ENCODE measurements around the gene CNTN4.

CNTN4 gene

GRCh38 chr3:2645001-2645400 is 546.3 kb downstream of the CNTN4 start:
- H3K4me2 ChIP-seq (ENCODE audit: insufficient read depth, low read length, poor library complexity, severe bottlenecking) = no peak overlapping the region
- H2BK120ac ChIP-seq (ENCODE audit: low read depth, low read length) = no peak overlapping the region
- no peaks in the 10 kb centered on the region for H3K27me3 ChIP-seq (ENCODE audit: control insufficient read depth in 3 of 3, insufficient read depth in 3 of 3, low read depth in 1 of 3, low read length in 3 of 3)
- H3K79me1 ChIP-seq (ENCODE audit: low read depth, low read length) = no peaks in the 10 kb centered on the region
- no peak for DNase-seq (ENCODE audit: low spot score)
- H3K14ac ChIP-seq (ENCODE audit: low read length) = no peak overlapping the region
- no peak overlapping the region for H4K91ac ChIP-seq (ENCODE audit: low read depth, low read length, poor library complexity)
- no peak overlapping the region for H3K23ac ChIP-seq (ENCODE audit: low read depth, low read length, poor library complexity)
- H2BK12ac ChIP-seq (ENCODE audit: low read length) = no peak overlapping the region
- no peak overlapping the region for H2BK5ac ChIP-seq (ENCODE audit: low read length)
- no peak overlapping the region for H3K4ac ChIP-seq (ENCODE audit: low read length)
- no peaks in the 10 kb centered on the region for H3K4me1 ChIP-seq (ENCODE audit: control insufficient read depth in 2 of 2, insufficient read depth in 1 of 2, low read depth in 1 of 2, low read length in 2 of 2)
- no peak overlapping the region for H2AFZ ChIP-seq (ENCODE audit: low read length)
- no peak overlapping the region for H3K18ac ChIP-seq (ENCODE audit: low read length)
- no peak overlapping the region for H2AK5ac ChIP-seq (ENCODE audit: low read depth, low read length)
- H3K4me3 ChIP-seq (ENCODE audit: low read length in 2 of 2) = no peak overlapping the region
- WGBS, 2 donors (ENCODE audit: extremely low coverage in 2 of 2, insufficient read length in 2 of 2, insufficient replicate concordance in 1 of 2) = no CpG with 5 or more reads among the region's 2 CpGs
- H3K27ac ChIP-seq (replicated peaks; ENCODE audit: low read length) = no peak overlapping the region
- no peak overlapping the region for H4K8ac ChIP-seq (ENCODE audit: low read depth, low read length)
- H3K9ac ChIP-seq (ENCODE audit: low read depth, low read length, poor library complexity) = no peak overlapping the region
- H2BK15ac ChIP-seq (ENCODE audit: low read length) = no peak overlapping the region
- H3K36me3 ChIP-seq (replicated peaks in 1 of 2; ENCODE audit: control insufficient read depth in 2 of 2, insufficient read depth in 2 of 2, low read length in 2 of 2) = no peaks in the 10 kb centered on the region
- no peaks in the 10 kb centered on the region for H3K9me3 ChIP-seq (replicated peaks in 1 of 2; ENCODE audit: control insufficient read depth in 2 of 2, insufficient read depth in 1 of 2, low read depth in 1 of 2, low read length in 2 of 2)

GRCh38 chr3:2650746-2651145 is 552.1 kb downstream of the CNTN4 start:
- Histone ChIP-seq H3K18ac (ENCODE audit: low read length) (no peak overlapping the region), H2BK12ac (ENCODE audit: low read length) (no peak overlapping the region)

GRCh38 chr3:2652386-2652785 is 553.7 kb downstream of the CNTN4 start:
- Histone ChIP-seq H3K36me3 (replicated peaks in 1 of 2; ENCODE audit: control insufficient read depth in 2 of 2, insufficient read depth in 2 of 2, low read length in 2 of 2) (no peaks in the 10 kb centered on the region), H3K79me1 (ENCODE audit: low read depth, low read length) (no peaks in the 10 kb centered on the region), H2AK5ac (ENCODE audit: low read depth, low read length) (no peak overlapping the region), H3K4me1 (ENCODE audit: control insufficient read depth in 2 of 2, insufficient read depth in 1 of 2, low read depth in 1 of 2, low read length in 2 of 2) (no peaks in the 10 kb centered on the region), H3K4ac (ENCODE audit: low read length) (no peak overlapping the region), H3K14ac (ENCODE audit: low read length) (no peak overlapping the region), H3K23ac (ENCODE audit: low read depth, low read length, poor library complexity) (no peak overlapping the region), H3K4me3 (ENCODE audit: low read length in 2 of 2) (no peak overlapping the region), H3K9me3 (replicated peaks in 1 of 2; ENCODE audit: control insufficient read depth in 2 of 2, insufficient read depth in 1 of 2, low read depth in 1 of 2, low read length in 2 of 2) (no peaks in the 10 kb centered on the region), H3K18ac (ENCODE audit: low read length) (no peak overlapping the region), H2BK120ac (ENCODE audit: low read depth, low read length) (no peak overlapping the region), H2AFZ (ENCODE audit: low read length) (no peak overlapping the region), H4K91ac (ENCODE audit: low read depth, low read length, poor library complexity) (no peak overlapping the region), H2BK5ac (ENCODE audit: low read length) (no peak overlapping the region), H3K4me2 (ENCODE audit: insufficient read depth, low read length, poor library complexity, severe bottlenecking) (no peak overlapping the region), H3K27ac (replicated peaks; ENCODE audit: low read length) (no peak overlapping the region), H3K9ac (ENCODE audit: low read depth, low read length, poor library complexity) (no peak overlapping the region), H2BK12ac (ENCODE audit: low read length) (no peak overlapping the region), H4K8ac (ENCODE audit: low read depth, low read length) (no peak overlapping the region), H3K27me3 (ENCODE audit: control insufficient read depth in 3 of 3, insufficient read depth in 3 of 3, low read depth in 1 of 3, low read length in 3 of 3) (no peaks in the 10 kb centered on the region), H2BK15ac (ENCODE audit: low read length) (no peak overlapping the region)
- peak; percentile 2 for DNase-seq (ENCODE audit: low spot score)
- no CpG with 5 or more reads among the region's 2 CpGs for WGBS, 2 donors (ENCODE audit: extremely low coverage in 2 of 2, insufficient read length in 2 of 2, insufficient replicate concordance in 1 of 2)

More at GRCh38 chr3:2650746-2651145, 552.1 kb downstream of the CNTN4 start:
- Histone ChIP-seq H3K79me1 (ENCODE audit: low read depth, low read length) (no peaks in the 10 kb centered on the region), H2AK5ac (ENCODE audit: low read depth, low read length) (no peak overlapping the region), H2BK120ac (ENCODE audit: low read depth, low read length) (no peak overlapping the region), H3K14ac (ENCODE audit: low read length) (no peak overlapping the region), H3K36me3 (replicated peaks in 1 of 2; ENCODE audit: control insufficient read depth in 2 of 2, insufficient read depth in 2 of 2, low read length in 2 of 2) (no peaks in the 10 kb centered on the region), H2BK15ac (ENCODE audit: low read length) (no peak overlapping the region), H3K4ac (ENCODE audit: low read length) (no peak overlapping the region), H4K91ac (ENCODE audit: low read depth, low read length, poor library complexity) (no peak overlapping the region), H3K23ac (ENCODE audit: low read depth, low read length, poor library complexity) (no peak overlapping the region), H3K4me3 (ENCODE audit: low read length in 2 of 2) (no peak overlapping the region), H3K27me3 (ENCODE audit: control insufficient read depth in 3 of 3, insufficient read depth in 3 of 3, low read depth in 1 of 3, low read length in 3 of 3) (no peaks in the 10 kb centered on the region), H3K4me1 (ENCODE audit: control insufficient read depth in 2 of 2, insufficient read depth in 1 of 2, low read depth in 1 of 2, low read length in 2 of 2) (no peaks in the 10 kb centered on the region), H3K9ac (ENCODE audit: low read depth, low read length, poor library complexity) (no peak overlapping the region), H2BK5ac (ENCODE audit: low read length) (no peak overlapping the region), H4K8ac (ENCODE audit: low read depth, low read length) (no peak overlapping the region), H3K9me3 (replicated peaks in 1 of 2; ENCODE audit: control insufficient read depth in 2 of 2, insufficient read depth in 1 of 2, low read depth in 1 of 2, low read length in 2 of 2) (no peaks in the 10 kb centered on the region), H2AFZ (ENCODE audit: low read length) (no peak overlapping the region), H3K4me2 (ENCODE audit: insufficient read depth, low read length, poor library complexity, severe bottlenecking) (no peak overlapping the region), H3K27ac (replicated peaks; ENCODE audit: low read length) (no peak overlapping the region)
- no CpG with 5 or more reads among the region's 3 CpGs for WGBS, 2 donors (ENCODE audit: extremely low coverage in 2 of 2, insufficient read length in 2 of 2, insufficient replicate concordance in 1 of 2)
- no peak for DNase-seq (ENCODE audit: low spot score)

GRCh38 chr3:2653706-2654105 is 555.0 kb downstream of the CNTN4 start:
- H4K8ac ChIP-seq (ENCODE audit: low read depth, low read length) = no peak overlapping the region
- H2AK5ac ChIP-seq (ENCODE audit: low read depth, low read length) = no peak overlapping the region

More at GRCh38 chr3:2653706-2654105, 555.0 kb downstream of the CNTN4 start:
- Histone ChIP-seq H3K14ac (ENCODE audit: low read length) (no peak overlapping the region), H3K4ac (ENCODE audit: low read length) (no peak overlapping the region), H3K27me3 (ENCODE audit: control insufficient read depth in 3 of 3, insufficient read depth in 3 of 3, low read depth in 1 of 3, low read length in 3 of 3) (no peaks in the 10 kb centered on the region), H2BK120ac (ENCODE audit: low read depth, low read length) (no peak overlapping the region), H3K4me3 (ENCODE audit: low read length in 2 of 2) (no peak overlapping the region), H3K9ac (ENCODE audit: low read depth, low read length, poor library complexity) (no peak overlapping the region), H3K9me3 (replicated peaks in 1 of 2; ENCODE audit: control insufficient read depth in 2 of 2, insufficient read depth in 1 of 2, low read depth in 1 of 2, low read length in 2 of 2) (no peaks in the 10 kb centered on the region), H3K27ac (replicated peaks; ENCODE audit: low read length) (no peak overlapping the region), H4K91ac (ENCODE audit: low read depth, low read length, poor library complexity) (no peak overlapping the region), H3K18ac (ENCODE audit: low read length) (no peak overlapping the region), H2BK12ac (ENCODE audit: low read length) (no peak overlapping the region), H3K4me2 (ENCODE audit: insufficient read depth, low read length, poor library complexity, severe bottlenecking) (no peak overlapping the region), H2AFZ (ENCODE audit: low read length) (no peak overlapping the region), H2BK15ac (ENCODE audit: low read length) (no peak overlapping the region), H3K36me3 (replicated peaks in 1 of 2; ENCODE audit: control insufficient read depth in 2 of 2, insufficient read depth in 2 of 2, low read length in 2 of 2) (no peaks in the 10 kb centered on the region), H2BK5ac (ENCODE audit: low read length) (no peak overlapping the region), H3K23ac (ENCODE audit: low read depth, low read length, poor library complexity) (no peak overlapping the region), H3K79me1 (ENCODE audit: low read depth, low read length) (no peaks in the 10 kb centered on the region), H3K4me1 (ENCODE audit: control insufficient read depth in 2 of 2, insufficient read depth in 1 of 2, low read depth in 1 of 2, low read length in 2 of 2) (no peaks in the 10 kb centered on the region)
- no CpG with 5 or more reads among the region's 1 CpG for WGBS, 2 donors (ENCODE audit: extremely low coverage in 2 of 2, insufficient read length in 2 of 2, insufficient replicate concordance in 1 of 2)
- no peak for DNase-seq (ENCODE audit: low spot score)

Measured in neuronal stem cell (in vitro differentiated cells).